ENCODE results near the gene LAMTOR3.

LAMTOR3 gene

GRCh38 chr4:99894161-99894997 lies at the start of gene LAMTOR3:
TSS of gene LAMTOR3 (minus strand) at chr4:99894427. CDS start at chr4:99893963, 464 bp downstream.
- peak; percentile 86 for DNase-seq

- DNase-seq: no peak
Measured at GRCh38 chr4:99938243-99938753, 44.1 kb upstream of the LAMTOR3 start.

GRCh38 chr4:99934891-99935290 lies 40.7 kb upstream of the LAMTOR3 start:
- no peak for DNase-seq

GRCh38 chr4:99927566-99927965 lies 33.3 kb upstream of the LAMTOR3 start:
- DNase-seq: no peak

GRCh38 chr4:99921174-99921573 lies 26.9 kb upstream of the LAMTOR3 start:
- no peak for DNase-seq

- no peak for DNase-seq
Measured at GRCh38 chr4:99918656-99919055, 24.4 kb upstream of the LAMTOR3 start.

- no peak for DNase-seq
Measured at GRCh38 chr4:99917575-99917974, 23.3 kb upstream of the LAMTOR3 start.

- no peak for DNase-seq
Measured at GRCh38 chr4:99915449-99915848, 21.2 kb upstream of the LAMTOR3 start.

GRCh38 chr4:99894998-99895397 lies 771 bp upstream of the LAMTOR3 start:
- no peak for DNase-seq

GRCh38 chr4:99893839-99894160 lies 427 bp downstream of the LAMTOR3 start:
- no peak for DNase-seq

GRCh38 chr4:99893029-99893428 lies 1.2 kb downstream of the LAMTOR3 start:
- DNase-seq: no peak

GRCh38 chr4:99891351-99891750 lies 2.9 kb downstream of the LAMTOR3 start:
- DNase-seq: no peak

GRCh38 chr4:99887837-99888236 lies 6.4 kb downstream of the LAMTOR3 start:
- DNase-seq: no peak

- DNase-seq: no peak
Measured at GRCh38 chr4:99886146-99886545, 8.1 kb downstream of the LAMTOR3 start.

- DNase-seq: no peak
Measured at GRCh38 chr4:99885687-99886086, 8.5 kb downstream of the LAMTOR3 start.

- no peak for DNase-seq
Measured at GRCh38 chr4:99885063-99885664, 9.1 kb downstream of the LAMTOR3 start.

- no peak for DNase-seq
Measured at GRCh38 chr4:99879458-99879857, 14.8 kb downstream of the LAMTOR3 start.

GRCh38 chr4:99878604-99879003 lies 15.6 kb downstream of the LAMTOR3 start:
- no peak for DNase-seq

GRCh38 chr4:99876946-99877345 lies 17.3 kb downstream of the LAMTOR3 start:
- no peak for DNase-seq

- no peak for DNase-seq
Measured at GRCh38 chr4:99875071-99875470, 19.2 kb downstream of the LAMTOR3 start.

GRCh38 chr4:99872570-99872969 lies 21.7 kb downstream of the LAMTOR3 start:
- DNase-seq: no peak

GRCh38 chr4:99868126-99868596 lies 26.1 kb downstream of the LAMTOR3 start:
- no peak for DNase-seq

GRCh38 chr4:99863804-99864203 lies 30.4 kb downstream of the LAMTOR3 start:
- DNase-seq: no peak
